ENCODE measurements around the gene C9orf40. TPM values are rescaled to one million over a fixed set of nuclear protein-coding genes. Genes with fewer than 3 reads are reported as not detected.

Gene C9orf40
- total RNA-seq, 2 donors from 2014 or later, result 9.6 to 10.7 TPM

- intact Hi-C loops (cut with DNase I, micrococcal nuclease), result loop anchor here in 1 of 2 donors (10.0 kb wide), 1 partner anchor 125 kb away; no protein-coding TSS in a partner anchor
- no peak for ATAC-seq
- no peak for DNase-seq
Observed at GRCh38 chr9:74949859-74950855, 2.6 kb downstream of the C9orf40 start.

- no peak for ATAC-seq
- intact Hi-C loops (cut with DNase I, micrococcal nuclease), result no loop called here
- no peak for DNase-seq
Observed at GRCh38 chr9:74948937-74949336, 3.8 kb downstream of the C9orf40 start.

GRCh38 chr9:74946686-74947085 lies 6.0 kb downstream of the C9orf40 start:
- ATAC-seq, result no peak
- intact Hi-C loops (cut with DNase I, micrococcal nuclease), result no loop called here
- DNase-seq, result no peak

GRCh38 chr9:74942801-74943200 lies 9.9 kb downstream of the C9orf40 start:
- ATAC-seq, result no peak

GRCh38 chr9:74940600-74940999 lies 12.1 kb downstream of the C9orf40 start:
- intact Hi-C loops (cut with DNase I, micrococcal nuclease), result no loop called here
- DNase-seq (peak in 1 of 2 donors; percentile 15), ATAC-seq (peak; percentile 96)

More at GRCh38 chr9:74942801-74943200, 9.9 kb downstream of the C9orf40 start:
- intact Hi-C loops (cut with DNase I, micrococcal nuclease), result no loop called here
- no peak for DNase-seq

- no peak for DNase-seq
- no peak for ATAC-seq
- intact Hi-C loops (cut with DNase I, micrococcal nuclease), result no loop called here
Observed at GRCh38 chr9:74935008-74935407, 17.7 kb downstream of the C9orf40 start.

GRCh38 chr9:74921737-74922136 lies 31.0 kb downstream of the C9orf40 start:
- ATAC-seq (peak; percentile 95), DNase-seq (no peak)
- intact Hi-C loops (cut with DNase I, micrococcal nuclease), result no loop called here

- DNase-seq (no peak), ATAC-seq (peak; percentile 65)
- intact Hi-C loops (cut with DNase I, micrococcal nuclease), result no loop called here
Observed at GRCh38 chr9:74920944-74921626, 31.6 kb downstream of the C9orf40 start.

- DNase-seq, result no peak
- no peak for ATAC-seq
- intact Hi-C loops (cut with DNase I, micrococcal nuclease), result no loop called here
Observed at GRCh38 chr9:74910036-74910435, 42.7 kb downstream of the C9orf40 start.

- peak; percentile 98 for ATAC-seq
- intact Hi-C loops (cut with DNase I, micrococcal nuclease), result no loop called here
- peak; percentile 16 to 60 for DNase-seq
Observed at GRCh38 chr9:74908665-74909064, 44.0 kb downstream of the C9orf40 start.

GRCh38 chr9:74907085-74907484 lies 45.6 kb downstream of the C9orf40 start:
- intact Hi-C loops (cut with DNase I, micrococcal nuclease), result no loop called here
- ATAC-seq, result no peak

GRCh38 chr9:74901001-74901400 lies 51.7 kb downstream of the C9orf40 start:
- intact Hi-C loops (cut with DNase I, micrococcal nuclease), result no loop called here
- DNase-seq (no peak), ATAC-seq (peak; percentile 35)

More at GRCh38 chr9:74907085-74907484, 45.6 kb downstream of the C9orf40 start:
- DNase-seq, result no peak

Other genes starting within 250 kb of the C9orf40 start
- 10 to 100 TPM; 48.0 to 88.4 TPM for gene TRPM6, start 65.0 kb downstream of the C9orf40 start, total RNA-seq
- 10 to 100 TPM; 19.1 to 19.9 TPM for gene CARNMT1, start 75.4 kb upstream of the C9orf40 start, total RNA-seq
- 10 to 100 TPM; 17.0 to 28.4 TPM for gene NMRK1, start 135.2 kb upstream of the C9orf40 start, total RNA-seq
- 10 to 100 TPM; 69.4 to 75.1 TPM for gene OSTF1, start 135.6 kb upstream of the C9orf40 start, total RNA-seq